Measurements from ENCODE around the gene TLR8.

DNA sequence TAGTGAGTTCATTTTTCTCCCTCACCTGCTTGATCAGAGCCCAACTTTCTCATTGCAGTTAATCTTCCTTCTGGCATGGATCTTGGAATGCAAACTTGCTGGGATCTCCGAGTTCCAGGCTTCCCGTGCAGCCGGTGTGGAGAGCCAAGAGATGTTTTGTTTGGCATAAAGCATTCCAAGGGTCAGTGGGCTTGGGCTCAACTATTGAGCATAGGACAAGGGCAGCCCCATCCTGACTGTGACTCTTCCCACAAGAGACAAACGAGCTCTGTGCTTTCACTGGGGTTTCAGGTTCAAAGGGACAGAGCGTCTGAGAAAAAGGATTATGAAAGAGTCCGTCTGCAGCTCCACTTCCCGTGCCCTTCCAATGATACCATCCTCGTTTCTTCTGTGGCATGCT is 29.0 kb upstream of the TLR8 start:
- no peak for TF ChIP-seq EZH2phosphoT487 (IDR thresholded peaks at IDR 0.05; ENCODE audit: low read depth)
- TF ChIP-seq, protein P1, sequence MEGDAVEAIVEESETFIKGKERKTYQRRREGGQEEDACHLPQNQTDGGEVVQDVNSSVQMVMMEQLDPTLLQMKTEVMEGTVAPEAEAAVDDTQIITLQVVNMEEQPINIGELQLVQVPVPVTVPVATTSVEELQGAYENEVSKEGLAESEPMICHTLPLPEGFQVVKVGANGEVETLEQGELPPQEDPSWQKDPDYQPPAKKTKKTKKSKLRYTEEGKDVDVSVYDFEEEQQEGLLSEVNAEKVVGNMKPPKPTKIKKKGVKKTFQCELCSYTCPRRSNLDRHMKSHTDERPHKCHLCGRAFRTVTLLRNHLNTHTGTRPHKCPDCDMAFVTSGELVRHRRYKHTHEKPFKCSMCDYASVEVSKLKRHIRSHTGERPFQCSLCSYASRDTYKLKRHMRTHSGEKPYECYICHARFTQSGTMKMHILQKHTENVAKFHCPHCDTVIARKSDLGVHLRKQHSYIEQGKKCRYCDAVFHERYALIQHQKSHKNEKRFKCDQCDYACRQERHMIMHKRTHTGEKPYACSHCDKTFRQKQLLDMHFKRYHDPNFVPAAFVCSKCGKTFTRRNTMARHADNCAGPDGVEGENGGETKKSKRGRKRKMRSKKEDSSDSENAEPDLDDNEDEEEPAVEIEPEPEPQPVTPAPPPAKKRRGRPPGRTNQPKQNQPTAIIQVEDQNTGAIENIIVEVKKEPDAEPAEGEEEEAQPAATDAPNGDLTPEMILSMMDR (IDR thresholded peaks at IDR 0.05; ENCODE audit: low read depth, low read length): no peak

Measured in OCI-LY3 (cell line).